GM18508 (cell line): Measurements from ENCODE around the gene MAP3K13.

Experiments used
- ATAC-seq: cut with Tn5 transposase; IDR thresholded peaks from one replicate; pipeline ENCODE4 v1.9.1; 2021; ENCODE audit warnings: moderate number of reproducible peaks; ENCODE audit not compliant: insufficient read depth, unreplicated experiment

Gene MAP3K13

GRCh38 chr3:185498503-185499396 lies 135.8 kb downstream of the MAP3K13 start, which contains the start of gene TMEM41A:
Gene TMEM41A (minus strand): TSS chr3:185499035. CDS start chr3:185498961, 74 bp downstream.
- ATAC-seq: peak; percentile 75

GRCh38 chr3:185502987-185503386 lies 140.1 kb downstream of the MAP3K13 start:
- ATAC-seq: no peak

DNA sequence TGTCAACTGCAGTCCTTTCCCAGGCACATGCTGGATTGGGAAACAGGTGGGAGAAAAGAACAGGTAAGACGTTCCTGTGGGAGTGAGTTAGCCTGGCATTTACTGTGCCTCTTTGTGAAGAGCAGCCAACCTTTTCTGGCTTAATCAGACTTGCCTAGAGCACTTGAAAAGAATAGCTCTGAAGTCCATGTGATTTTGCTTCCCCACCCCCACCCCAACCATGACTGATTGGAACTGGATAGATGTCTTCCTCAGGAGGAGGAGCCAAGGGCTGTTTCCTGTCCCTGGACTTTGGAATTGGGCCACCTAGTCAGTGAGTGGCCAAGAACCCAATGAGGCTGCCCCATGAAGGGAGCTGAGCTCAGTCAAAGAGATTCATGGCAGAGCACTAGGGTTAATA lies 140.6 kb downstream of the MAP3K13 start:
- ATAC-seq: no peak

- ATAC-seq: no peak
Observed at GRCh38 chr3:185504636-185505035, 141.7 kb downstream of the MAP3K13 start.

DNA sequence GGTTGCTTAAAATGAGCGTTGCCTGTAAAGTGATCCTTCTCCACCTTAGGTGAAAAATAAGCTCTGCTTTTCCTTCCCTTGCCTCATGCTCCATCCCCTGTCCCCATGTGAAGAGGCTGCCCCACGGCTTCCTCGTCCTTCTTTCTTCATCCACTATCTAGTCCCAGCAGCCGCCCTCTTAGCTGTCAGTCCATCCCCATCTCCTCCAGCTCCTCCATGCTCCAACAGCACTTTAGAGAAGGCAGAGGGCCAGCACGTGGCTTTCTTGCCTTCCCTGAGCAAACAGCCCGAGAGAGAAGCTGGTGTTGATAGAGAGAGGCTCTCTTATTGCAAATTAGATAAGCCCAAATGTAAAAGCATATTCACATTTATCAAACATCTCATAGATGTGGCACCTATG lies 144.9 kb downstream of the MAP3K13 start:
- no peak for ATAC-seq

- ATAC-seq: no peak
Observed at GRCh38 chr3:185508335-185508991, 145.5 kb downstream of the MAP3K13 start.

DNA sequence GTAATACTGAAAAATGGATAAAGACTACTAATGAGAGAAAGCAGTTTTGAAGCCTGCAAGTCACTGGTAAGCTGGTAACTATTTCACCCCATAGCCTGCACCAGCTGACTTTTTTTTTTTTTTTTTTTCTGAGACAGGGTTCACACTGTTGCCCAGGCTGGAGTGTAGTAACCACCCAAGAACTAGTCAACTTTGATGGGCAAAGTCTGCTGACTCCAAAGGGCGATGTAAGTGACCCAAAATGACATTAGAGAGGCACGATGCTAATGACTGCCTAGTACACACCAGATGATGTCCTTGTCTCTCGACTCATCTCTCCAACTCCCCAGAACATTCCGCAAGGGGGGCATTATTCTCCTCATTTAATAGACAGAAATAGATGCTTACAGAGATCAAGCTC lies 148.8 kb downstream of the MAP3K13 start:
- ATAC-seq: no peak

GRCh38 chr3:185517387-185518130 lies 154.6 kb downstream of the MAP3K13 start:
- ATAC-seq: no peak

DNA sequence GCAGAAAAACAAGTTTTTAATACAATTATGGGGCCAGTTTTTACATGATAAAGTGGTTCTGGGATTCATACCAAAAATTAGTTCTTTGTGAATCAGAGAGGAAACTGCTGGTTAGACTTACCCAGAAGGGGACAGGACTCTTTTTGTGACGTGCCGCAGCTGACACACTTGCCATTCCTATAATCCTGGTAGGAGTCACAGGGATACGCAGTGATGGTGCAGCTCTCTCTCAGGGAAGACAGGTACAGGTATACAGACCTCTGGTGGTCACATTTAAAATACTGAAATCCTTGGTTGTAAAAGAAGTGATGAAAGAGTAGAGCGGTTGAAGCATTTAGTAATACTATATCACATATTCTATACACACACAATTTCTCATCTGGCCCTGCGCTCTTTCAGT lies 156.1 kb downstream of the MAP3K13 start:
- no peak for ATAC-seq

- ATAC-seq: no peak
Observed at GRCh38 chr3:185521349-185522138, 158.6 kb downstream of the MAP3K13 start.

DNA sequence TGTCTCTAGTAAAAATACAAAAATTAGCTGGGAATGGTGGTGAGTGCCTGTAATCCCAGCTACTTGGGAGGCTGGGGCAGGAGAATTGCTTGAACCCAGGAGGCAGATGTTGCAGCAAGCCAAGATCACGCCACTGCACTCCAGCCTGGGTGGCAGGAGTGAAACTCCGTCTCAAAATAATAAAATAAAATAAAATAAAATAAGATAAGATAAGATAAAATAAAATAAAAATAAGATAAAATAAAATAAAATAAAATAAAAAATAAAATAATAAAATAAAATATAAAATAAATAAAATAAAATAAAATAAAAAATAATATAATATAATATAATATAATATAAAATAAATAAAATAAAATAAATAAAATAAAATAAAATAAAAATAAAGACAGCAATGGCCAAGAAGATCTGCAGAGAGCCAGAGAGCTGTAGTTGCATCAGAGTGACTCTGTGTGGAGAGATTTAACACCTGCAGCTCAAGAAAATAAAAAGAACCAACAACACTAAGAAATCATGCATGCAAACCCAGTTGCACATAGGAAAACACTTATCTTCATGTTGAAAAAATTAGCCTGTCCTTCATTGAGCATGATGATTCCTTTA lies 163.5 kb downstream of the MAP3K13 start:
- no peak for ATAC-seq

GRCh38 chr3:185527364-185527763 lies 164.4 kb downstream of the MAP3K13 start:
- ATAC-seq: no peak

DNA sequence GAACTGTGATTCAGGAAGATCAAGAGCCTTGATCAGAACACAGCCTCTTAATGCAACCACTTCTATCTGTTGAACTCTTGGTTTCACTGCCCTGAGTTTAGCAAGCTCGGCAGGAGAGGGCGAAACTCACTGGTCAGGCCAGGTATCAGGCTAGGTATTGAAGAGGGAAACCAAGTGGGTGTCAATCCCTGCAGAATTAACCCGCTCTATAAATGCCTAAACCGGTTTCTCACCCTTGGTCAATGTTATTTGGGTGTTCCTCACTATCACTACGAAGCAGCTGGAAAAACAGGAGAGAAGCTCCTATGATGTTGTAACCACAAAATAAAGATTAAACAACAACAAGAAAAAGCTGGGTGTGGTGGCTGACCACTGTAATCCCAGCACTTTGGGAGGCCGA lies 165.6 kb downstream of the MAP3K13 start:
- ATAC-seq: no peak

DNA sequence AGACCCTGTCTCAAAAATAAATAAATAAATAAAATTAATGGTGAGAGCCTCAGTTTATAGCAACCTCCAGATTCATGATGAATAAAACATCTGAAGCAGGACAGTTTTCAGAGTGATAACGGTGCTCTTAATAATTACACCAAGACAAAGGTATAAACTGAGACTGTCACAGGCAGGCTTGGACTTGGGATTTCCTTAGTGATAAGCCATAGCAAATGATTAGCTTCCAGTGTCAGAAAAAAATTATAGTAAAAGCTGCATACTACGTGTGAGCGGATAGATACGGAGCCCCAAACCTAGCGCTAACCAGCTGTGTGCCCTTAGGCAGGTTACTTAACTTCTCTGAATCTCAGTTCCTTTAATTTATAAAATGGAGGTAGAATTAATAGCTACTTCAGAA lies 167.9 kb downstream of the MAP3K13 start:
- ATAC-seq: no peak

DNA sequence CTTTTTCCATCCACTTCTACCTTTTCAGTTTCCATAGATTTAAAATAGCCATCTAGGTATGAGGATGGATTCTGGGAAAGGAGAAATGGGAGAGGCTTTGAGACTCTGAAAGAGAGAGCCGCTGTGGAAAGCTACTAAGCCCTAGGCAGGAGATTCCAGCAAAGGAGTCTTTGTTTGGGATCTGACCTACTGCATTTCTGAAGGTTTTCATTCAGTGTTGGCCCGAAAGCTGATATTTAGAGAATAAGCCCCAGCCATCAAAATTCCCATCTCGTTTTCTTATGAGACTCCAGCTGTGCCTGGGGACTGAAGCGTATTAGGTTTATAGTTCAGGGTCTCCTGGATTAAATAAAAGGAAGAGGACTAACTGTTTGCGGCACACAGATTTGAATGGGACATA lies 170.0 kb downstream of the MAP3K13 start:
- ATAC-seq: no peak

GRCh38 chr3:185534511-185534910 lies 171.6 kb downstream of the MAP3K13 start:
- no peak for ATAC-seq

DNA sequence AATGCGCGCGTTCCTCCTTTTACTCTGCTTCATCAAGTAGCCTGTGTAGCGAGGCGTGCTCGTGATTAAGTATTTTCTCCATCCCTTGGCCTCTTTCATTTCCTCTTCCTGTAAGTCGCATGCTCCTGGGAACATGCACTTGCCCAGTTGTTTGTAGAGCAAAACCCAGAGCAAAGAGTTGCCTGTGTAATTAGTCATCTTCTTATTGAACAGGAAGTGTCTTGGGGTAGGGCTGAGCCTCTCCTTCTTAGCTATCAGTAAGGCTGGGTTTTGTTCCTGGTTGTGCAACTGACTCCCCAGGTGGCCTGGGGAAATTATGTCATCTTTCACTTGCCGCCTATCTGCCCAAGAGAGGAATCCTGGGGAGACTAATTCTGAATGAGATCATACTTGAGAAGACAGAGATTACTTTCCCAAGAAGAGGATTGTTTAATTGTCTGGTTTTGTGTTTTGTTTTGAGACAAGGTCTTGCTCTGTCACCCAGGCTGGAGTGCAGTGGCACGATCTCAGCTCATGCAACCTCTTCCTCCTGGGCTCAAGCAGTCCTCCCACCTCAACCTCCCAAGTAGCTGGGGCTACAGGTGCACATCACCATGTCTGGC lies 174.5 kb downstream of the MAP3K13 start:
- ATAC-seq: peak; percentile 97
